ENCODE results near the gene MDK. TPM values are rescaled to one million over a fixed set of nuclear protein-coding genes. Genes with fewer than 3 reads are reported as not detected.

MDK gene
- total and polyA plus RNA-seq, 2 of the 13 experiments (the other 11 are each of a cell fraction or from before 2014, with no cell fraction given): 312 to 407 TPM

DNA sequence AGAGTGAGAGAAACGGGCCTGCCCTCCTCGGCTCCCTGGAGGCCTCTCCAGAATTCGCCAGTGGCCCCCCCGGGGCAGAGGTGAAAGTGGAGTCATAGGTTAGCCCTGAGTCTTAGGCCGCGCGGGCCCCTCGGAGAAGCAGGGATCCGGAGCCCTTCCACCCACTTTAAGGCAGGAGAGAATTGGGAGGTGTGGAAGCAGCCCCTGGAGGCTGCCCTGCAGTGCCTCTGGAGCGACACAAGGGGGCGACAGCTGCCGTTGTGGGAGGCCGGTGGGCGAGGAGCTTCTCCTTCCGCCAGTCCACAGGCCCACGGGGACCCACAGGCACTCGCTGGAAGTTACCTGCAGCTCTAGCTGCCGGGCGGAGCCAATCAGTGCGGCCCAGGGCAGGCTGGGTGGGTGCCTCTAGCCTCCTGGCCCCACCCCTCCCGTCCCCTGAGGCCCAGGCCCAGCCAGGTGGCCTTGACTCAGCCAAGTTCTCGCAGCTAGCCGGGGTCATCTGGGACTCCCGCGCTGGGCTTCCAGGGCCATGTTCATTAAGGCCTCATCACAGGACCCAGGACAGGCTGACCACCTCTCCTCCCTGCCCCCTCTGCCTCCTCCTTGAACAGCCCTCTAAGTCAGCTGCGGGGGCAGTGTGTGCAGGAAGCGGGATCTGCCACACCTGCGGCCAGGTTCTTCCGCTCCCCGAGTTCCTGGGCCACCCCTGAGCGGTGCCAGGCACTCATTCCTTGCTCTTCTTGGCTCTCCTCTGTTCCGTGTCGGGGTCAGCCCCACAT is 29.2 kb upstream of the MDK start:
- Histone ChIP-seq H3K4me3 (replicated peaks in 1 of 3; ENCODE audit: insufficient read depth in 1 of 3, low read depth in 2 of 3, low read length in 3 of 3) (no peak overlapping the region), H3K9me3 (ENCODE audit: low read length) (no peaks in the 10 kb centered on the region), H3K9ac (ENCODE audit: insufficient read depth, low read depth, low read length) (no peak overlapping the region), H3K36me3 (replicated peaks in 1 of 2; ENCODE audit: control insufficient read depth in 1 of 2, insufficient read depth in 2 of 2, low read length in 2 of 2) (0 out of 5 replicates have a peak, but pooled peaks cover 0 to 11% of the 10 kb centered on the region in 2 experiments), H3K27me3 (ENCODE audit: control insufficient read depth in 1 of 2, insufficient read depth in 2 of 2, low read length in 2 of 2) (no peaks in the 10 kb centered on the region; a peak in 1 of 5 replicates), H2AFZ (ENCODE audit: low read length) (no peak overlapping the region), H3K27ac (ENCODE audit: extremely low read length, insufficient read depth, low read length) (no peak overlapping the region), H3K4me2 (ENCODE audit: low read depth, low read length) (no peak overlapping the region), H4K20me1 (ENCODE audit: insufficient read depth, low read length) (no peaks in the 10 kb centered on the region), H3K4me1 (ENCODE audit: insufficient read depth, low read length) (peaks cover 46% of the 10 kb centered on the region), H3K79me2 (ENCODE audit: insufficient read depth, low read length) (peaks cover 12% of the 10 kb centered on the region)
- intact Hi-C loops (cut with micrococcal nuclease; ENCODE audit: unreplicated experiment) (no loop called here), in situ Hi-C loops (cut with HindIII; ENCODE audit: extremely low pct_ligation_motif_present, low pct_unique_long_range_greater_than_20kb) (no loop called here)
- CTCF ChIA-PET (ENCODE audit: low intra/inter-chr PET ratio, low total read pairs): no interaction called here
- peak; percentile 37 for TF ChIP-seq AGO2 (optimal IDR thresholded peaks at IDR 0.05; ENCODE audit: low read depth, low read length)
- no peak for TF ChIP-seq ESRRA (CRISPR knock-in tag; IDR thresholded peaks at IDR 0.05; ENCODE audit: low read depth)
- 0 out of 2 replicates have a peak, but pooled peaks have one; percentile 23 for TF ChIP-seq RBFOX2 (IDR thresholded peaks at IDR 0.05; ENCODE audit: low read depth, low read length)
- TF ChIP-seq MAFF (IDR thresholded peaks at IDR 0.05; ENCODE audit: low read depth, low read length): no peak
- TF ChIP-seq, protein P1, sequence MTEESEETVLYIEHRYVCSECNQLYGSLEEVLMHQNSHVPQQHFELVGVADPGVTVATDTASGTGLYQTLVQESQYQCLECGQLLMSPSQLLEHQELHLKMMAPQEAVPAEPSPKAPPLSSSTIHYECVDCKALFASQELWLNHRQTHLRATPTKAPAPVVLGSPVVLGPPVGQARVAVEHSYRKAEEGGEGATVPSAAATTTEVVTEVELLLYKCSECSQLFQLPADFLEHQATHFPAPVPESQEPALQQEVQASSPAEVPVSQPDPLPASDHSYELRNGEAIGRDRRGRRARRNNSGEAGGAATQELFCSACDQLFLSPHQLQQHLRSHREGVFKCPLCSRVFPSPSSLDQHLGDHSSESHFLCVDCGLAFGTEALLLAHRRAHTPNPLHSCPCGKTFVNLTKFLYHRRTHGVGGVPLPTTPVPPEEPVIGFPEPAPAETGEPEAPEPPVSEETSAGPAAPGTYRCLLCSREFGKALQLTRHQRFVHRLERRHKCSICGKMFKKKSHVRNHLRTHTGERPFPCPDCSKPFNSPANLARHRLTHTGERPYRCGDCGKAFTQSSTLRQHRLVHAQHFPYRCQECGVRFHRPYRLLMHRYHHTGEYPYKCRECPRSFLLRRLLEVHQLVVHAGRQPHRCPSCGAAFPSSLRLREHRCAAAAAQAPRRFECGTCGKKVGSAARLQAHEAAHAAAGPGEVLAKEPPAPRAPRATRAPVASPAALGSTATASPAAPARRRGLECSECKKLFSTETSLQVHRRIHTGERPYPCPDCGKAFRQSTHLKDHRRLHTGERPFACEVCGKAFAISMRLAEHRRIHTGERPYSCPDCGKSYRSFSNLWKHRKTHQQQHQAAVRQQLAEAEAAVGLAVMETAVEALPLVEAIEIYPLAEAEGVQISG (CRISPR knock-in tag; IDR thresholded peaks at IDR 0.05): peak; percentile 80
- TF ChIP-seq ZNF296 (CRISPR knock-in tag; conservative IDR thresholded peaks at IDR 0.05): no peak
- peak; percentile 34; the same call in 1 of the 2 replicates for TF ChIP-seq RAD21 (CRISPR knock-in tag; IDR thresholded peaks at IDR 0.05)
- TF ChIP-seq, protein P2, sequence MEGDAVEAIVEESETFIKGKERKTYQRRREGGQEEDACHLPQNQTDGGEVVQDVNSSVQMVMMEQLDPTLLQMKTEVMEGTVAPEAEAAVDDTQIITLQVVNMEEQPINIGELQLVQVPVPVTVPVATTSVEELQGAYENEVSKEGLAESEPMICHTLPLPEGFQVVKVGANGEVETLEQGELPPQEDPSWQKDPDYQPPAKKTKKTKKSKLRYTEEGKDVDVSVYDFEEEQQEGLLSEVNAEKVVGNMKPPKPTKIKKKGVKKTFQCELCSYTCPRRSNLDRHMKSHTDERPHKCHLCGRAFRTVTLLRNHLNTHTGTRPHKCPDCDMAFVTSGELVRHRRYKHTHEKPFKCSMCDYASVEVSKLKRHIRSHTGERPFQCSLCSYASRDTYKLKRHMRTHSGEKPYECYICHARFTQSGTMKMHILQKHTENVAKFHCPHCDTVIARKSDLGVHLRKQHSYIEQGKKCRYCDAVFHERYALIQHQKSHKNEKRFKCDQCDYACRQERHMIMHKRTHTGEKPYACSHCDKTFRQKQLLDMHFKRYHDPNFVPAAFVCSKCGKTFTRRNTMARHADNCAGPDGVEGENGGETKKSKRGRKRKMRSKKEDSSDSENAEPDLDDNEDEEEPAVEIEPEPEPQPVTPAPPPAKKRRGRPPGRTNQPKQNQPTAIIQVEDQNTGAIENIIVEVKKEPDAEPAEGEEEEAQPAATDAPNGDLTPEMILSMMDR (CRISPR knock-in tag; IDR thresholded peaks at IDR 0.05): peak; percentile 74
- peak; percentile 41 for TF ChIP-seq STAG1 (CRISPR knock-in tag; IDR thresholded peaks at IDR 0.05)
- TF ChIP-seq CBFB (CRISPR knock-in tag; IDR thresholded peaks at IDR 0.05): no peak
- TF ChIP-seq ZFY (CRISPR knock-in tag; IDR thresholded peaks at IDR 0.05): peak; percentile 30; the same call in 1 of the 2 replicates
- no peak for TF ChIP-seq GABPA (IDR thresholded peaks at IDR 0.05; ENCODE audit: low read depth, low read length)
- TF ChIP-seq GABPA (CRISPR knock-in tag; IDR thresholded peaks at IDR 0.05; ENCODE audit: low read depth): peak; percentile 55; the same call in 1 of the 2 replicates
- TF ChIP-seq GABPB1 (CRISPR knock-in tag; IDR thresholded peaks at IDR 0.05): peak; percentile 55; the same call in 1 of the 2 replicates
- TF ChIP-seq, protein P3, sequence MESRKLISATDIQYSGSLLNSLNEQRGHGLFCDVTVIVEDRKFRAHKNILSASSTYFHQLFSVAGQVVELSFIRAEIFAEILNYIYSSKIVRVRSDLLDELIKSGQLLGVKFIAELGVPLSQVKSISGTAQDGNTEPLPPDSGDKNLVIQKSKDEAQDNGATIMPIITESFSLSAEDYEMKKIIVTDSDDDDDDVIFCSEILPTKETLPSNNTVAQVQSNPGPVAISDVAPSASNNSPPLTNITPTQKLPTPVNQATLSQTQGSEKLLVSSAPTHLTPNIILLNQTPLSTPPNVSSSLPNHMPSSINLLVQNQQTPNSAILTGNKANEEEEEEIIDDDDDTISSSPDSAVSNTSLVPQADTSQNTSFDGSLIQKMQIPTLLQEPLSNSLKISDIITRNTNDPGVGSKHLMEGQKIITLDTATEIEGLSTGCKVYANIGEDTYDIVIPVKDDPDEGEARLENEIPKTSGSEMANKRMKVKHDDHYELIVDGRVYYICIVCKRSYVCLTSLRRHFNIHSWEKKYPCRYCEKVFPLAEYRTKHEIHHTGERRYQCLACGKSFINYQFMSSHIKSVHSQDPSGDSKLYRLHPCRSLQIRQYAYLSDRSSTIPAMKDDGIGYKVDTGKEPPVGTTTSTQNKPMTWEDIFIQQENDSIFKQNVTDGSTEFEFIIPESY (CRISPR knock-in tag; IDR thresholded peaks at IDR 0.05): no peak; the same call in 1 of the 2 replicates
- peak; percentile 24; the same call in 1 of the 2 replicates for TF ChIP-seq ZBTB38 (CRISPR knock-in tag; IDR thresholded peaks at IDR 0.05)
- FAIRE-seq (no peak), DNase-seq (ENCODE audit: low spot score) (no peak), ATAC-seq (peak; percentile 28; the same call in 2 of the 3 replicates)
- POLR2A ChIA-PET: no interaction called here
- no TSS peak for BruUV-seq (replicated peaks)
- 82% methylated on average over 19 of the region's 33 CpGs for WGBS (ENCODE audit: low lambda C conversion rate)

All from HepG2 (cell line).